ENCODE measurements around the gene ETS1. TPM values are rescaled to one million over a fixed set of nuclear protein-coding genes. Genes with fewer than 3 reads are reported as not detected.

The ETS1 gene
- polyA plus RNA-seq, 1 donor from 2014 or later, result 192 TPM

DNA sequence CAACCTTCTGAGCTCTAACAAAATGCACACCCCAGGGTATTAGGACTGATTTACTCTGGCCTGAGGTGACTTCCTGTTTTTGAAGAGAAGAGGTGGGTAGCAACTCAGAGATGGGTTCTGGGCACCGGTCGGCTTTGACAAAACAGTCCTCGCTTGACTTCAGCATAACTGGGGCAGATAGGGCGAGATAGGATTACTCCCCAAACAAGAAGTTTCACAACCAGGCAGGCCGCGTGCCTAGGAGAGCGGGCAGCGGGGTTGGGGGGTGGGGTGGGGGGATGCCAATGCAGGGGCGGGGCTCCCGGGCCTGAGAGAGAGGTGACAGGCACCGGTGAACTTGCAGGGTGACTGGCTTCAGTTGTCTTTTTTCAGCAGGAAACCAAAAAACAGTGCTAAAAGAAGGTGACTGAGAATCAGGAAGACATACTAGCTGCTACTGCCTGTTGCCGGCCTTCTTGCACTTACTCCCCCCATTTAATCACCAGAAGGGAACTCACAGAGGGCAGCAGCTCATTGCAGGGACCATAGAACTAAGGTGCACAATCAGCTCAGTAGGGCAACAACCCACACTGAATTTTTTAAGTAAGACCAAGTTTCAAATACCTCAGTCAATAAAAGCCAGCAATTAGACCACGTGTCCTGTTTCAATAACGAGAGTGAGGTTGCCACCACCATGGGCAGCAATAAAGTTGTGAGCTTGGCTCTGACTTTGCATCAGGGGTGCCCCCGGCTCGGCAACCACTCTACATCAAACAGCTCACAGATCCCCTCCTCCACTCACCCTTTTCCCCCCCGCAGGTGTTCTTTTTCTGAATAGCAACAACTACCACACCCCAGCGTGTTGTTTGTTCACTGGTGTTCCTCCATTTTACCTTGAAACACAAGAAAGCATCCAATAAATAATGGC, 37.2 kb upstream of the ETS1 start:
- peak overlapping the region; percentile 70 to 81 (median 73) for H3K4me3 Mint-ChIP-seq
- peak overlapping the region; percentile 93 to 98 (median 94) for H3K27ac Mint-ChIP-seq
- peaks cover 80 to 92% (median 83%) of the 10 kb centered on the region in 3 donors for H3K4me1 Mint-ChIP-seq
- no peaks in the 10 kb centered on the region for H3K36me3 Mint-ChIP-seq
- H3K9me3 Mint-ChIP-seq, result no peaks in the 10 kb centered on the region
- H3K27me3 Mint-ChIP-seq, result no peaks in the 10 kb centered on the region

GRCh38 chr11:128623091-128623490, 35.7 kb upstream of the ETS1 start:
- no peaks in the 10 kb centered on the region for H3K36me3 Mint-ChIP-seq
- peaks cover 77 to 83% (median 82%) of the 10 kb centered on the region in 3 donors for H3K4me1 Mint-ChIP-seq
- H3K9me3 Mint-ChIP-seq, result no peaks in the 10 kb centered on the region
- H3K4me3 Mint-ChIP-seq, result peak overlapping the region in 2 of 4 donors; percentile 29 to 34
- H3K27ac Mint-ChIP-seq, result peak overlapping the region in 2 of 3 donors; percentile 87 to 94
- no peaks in the 10 kb centered on the region for H3K27me3 Mint-ChIP-seq

DNA sequence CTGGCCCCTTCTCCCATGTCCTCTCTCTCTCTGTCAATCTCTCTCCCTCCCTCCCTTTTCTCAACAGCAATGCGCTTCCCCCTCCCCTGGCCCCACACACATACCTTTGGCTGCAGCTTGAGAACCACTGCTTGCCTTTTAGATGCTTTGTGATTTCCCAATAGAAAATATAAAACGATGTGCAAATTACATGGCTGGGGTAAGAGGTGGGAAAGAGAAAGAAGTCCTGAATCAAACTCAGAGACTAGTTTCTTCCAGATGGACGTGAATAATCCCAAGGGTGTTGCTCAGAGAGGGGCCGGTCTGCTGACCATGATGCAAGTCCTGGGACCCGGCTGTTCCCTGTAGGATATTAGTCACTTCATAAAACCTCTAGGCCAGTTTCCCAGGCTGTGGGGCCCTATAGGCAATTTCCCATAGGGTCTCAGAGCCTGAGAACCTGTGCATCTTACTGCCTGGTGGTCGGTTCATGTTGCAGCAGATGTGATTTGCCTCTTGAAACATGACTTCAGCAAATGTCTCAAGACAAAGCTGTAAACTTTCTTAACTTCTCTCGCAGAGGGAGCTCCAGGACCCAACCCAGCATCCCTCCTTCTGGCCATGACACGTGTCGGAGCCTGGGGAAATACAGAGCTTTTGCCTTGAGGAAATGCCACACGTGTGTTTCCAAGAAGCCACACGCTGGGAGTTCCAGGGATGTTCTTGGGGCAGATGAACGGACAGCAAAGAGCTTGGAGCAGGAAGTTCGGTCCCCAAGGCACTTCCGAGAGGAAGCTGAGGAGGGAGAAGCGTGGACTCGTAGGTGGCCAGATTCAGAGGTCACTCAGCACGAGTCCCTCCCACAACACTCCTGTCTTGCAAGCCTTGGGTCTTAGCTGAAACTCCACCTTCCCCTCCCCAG, 34.5 kb upstream of the ETS1 start:
- Mint-ChIP-seq H3K36me3 (no peaks in the 10 kb centered on the region), H3K9me3 (no peaks in the 10 kb centered on the region), H3K27ac (peak overlapping the region in 1 of 3 donors; percentile 94), H3K4me1 (peaks cover 70 to 84% (median 79%) of the 10 kb centered on the region in 3 donors), H3K27me3 (no peaks in the 10 kb centered on the region), H3K4me3 (no peak overlapping the region)

- Mint-ChIP-seq H3K9me3 (no peaks in the 10 kb centered on the region), H3K27me3 (no peaks in the 10 kb centered on the region), H3K4me3 (peak overlapping the region in 3 of 4 donors; percentile 4 to 84 (median 77)), H3K4me1 (peaks cover 58 to 76% (median 70%) of the 10 kb centered on the region in 3 donors), H3K27ac (peak overlapping the region; percentile 65 to 87 (median 76)), H3K36me3 (no peaks in the 10 kb centered on the region)
Observed at GRCh38 chr11:128620309-128621100, 33.1 kb upstream of the ETS1 start.

DNA sequence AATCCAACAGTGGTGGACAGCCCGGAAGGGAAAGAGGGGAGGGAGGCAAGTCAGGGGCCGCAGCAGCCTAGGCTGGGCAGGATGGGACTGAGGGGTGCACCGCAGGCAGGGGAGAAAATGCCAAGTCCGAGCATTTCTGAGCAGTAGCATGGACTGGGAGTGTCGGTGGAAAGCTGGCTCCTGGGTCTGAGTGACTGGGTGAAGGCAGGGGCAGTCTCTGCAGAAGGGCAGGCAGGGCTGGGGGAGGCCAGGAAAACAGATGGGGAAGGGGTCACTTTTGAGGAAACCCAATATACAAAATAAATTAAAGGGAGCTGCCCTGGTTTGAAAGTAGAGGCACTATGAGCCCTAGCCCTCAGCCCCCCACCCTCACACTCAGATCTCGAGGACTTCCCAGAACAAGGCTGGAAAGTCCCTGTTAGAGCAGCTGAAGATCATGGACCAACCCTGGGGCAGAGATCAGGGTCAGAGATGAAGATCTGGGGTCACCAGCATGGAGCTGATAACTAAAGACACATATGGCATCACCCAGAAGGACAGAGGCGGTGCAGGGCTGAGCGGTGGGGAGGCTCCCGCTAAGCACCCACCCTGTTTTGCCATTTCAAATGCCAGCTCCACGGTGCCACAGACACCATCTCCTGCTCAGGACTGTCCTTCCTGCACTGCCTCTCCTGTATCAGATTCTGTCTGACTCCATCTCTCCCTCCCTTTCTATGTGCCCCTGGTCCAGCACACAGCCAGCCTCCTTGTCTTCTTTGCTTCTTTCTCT, 32.4 kb upstream of the ETS1 start:
- Mint-ChIP-seq H3K4me3 (peak overlapping the region in 3 of 4 donors; percentile 4 to 77 (median 65)), H3K27me3 (no peaks in the 10 kb centered on the region), H3K9me3 (peaks cover 0 to 1% (median 0%) of the 10 kb centered on the region in 3 donors), H3K4me1 (peaks cover 55 to 68% (median 66%) of the 10 kb centered on the region in 3 donors), H3K27ac (peak overlapping the region; percentile 65 to 77 (median 76)), H3K36me3 (no peaks in the 10 kb centered on the region)

- no peaks in the 10 kb centered on the region for H3K27me3 Mint-ChIP-seq
- peak overlapping the region in 2 of 3 donors; percentile 16 to 77 for H3K27ac Mint-ChIP-seq
- H3K9me3 Mint-ChIP-seq, result peaks cover 0 to 1% (median 0%) of the 10 kb centered on the region in 3 donors
- H3K4me3 Mint-ChIP-seq, result no peak overlapping the region
- H3K4me1 Mint-ChIP-seq, result peaks cover 55 to 67% (median 65%) of the 10 kb centered on the region in 3 donors
- no peaks in the 10 kb centered on the region for H3K36me3 Mint-ChIP-seq
Observed at GRCh38 chr11:128619007-128619406, 31.6 kb upstream of the ETS1 start.

GRCh38 chr11:128618603-128619002, 31.2 kb upstream of the ETS1 start:
- Mint-ChIP-seq H3K4me1 (peaks cover 55 to 67% (median 64%) of the 10 kb centered on the region in 3 donors), H3K4me3 (peak overlapping the region in 2 of 4 donors; percentile 6 to 41), H3K27me3 (no peaks in the 10 kb centered on the region), H3K36me3 (no peaks in the 10 kb centered on the region), H3K9me3 (peaks cover 0 to 1% (median 0%) of the 10 kb centered on the region in 3 donors), H3K27ac (peak overlapping the region in 2 of 3 donors; percentile 51 to 75)

DNA sequence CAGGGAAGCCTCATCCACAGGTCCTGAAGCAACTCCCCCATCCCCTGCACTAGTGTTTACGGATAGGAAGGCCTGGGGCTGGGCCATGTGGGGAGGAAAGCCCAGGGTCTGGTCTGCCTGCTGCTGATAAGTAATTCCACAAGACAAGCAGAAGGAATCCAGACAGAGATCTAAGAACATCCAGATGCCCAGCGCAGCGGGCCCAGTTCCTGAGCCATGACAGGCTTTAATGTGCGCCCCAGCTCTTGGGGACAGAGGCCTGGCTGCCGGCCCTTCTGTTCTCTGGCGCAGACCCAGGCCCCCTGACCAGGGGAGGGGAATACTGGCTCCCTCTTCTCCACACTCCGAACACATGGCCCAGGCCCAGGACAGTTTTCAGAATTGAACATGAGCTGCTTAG, 28.8 kb upstream of the ETS1 start:
- Mint-ChIP-seq H3K27me3 (no peaks in the 10 kb centered on the region), H3K36me3 (no peaks in the 10 kb centered on the region), H3K27ac (no peak overlapping the region), H3K4me1 (peaks cover 52 to 65% (median 54%) of the 10 kb centered on the region in 3 donors), H3K9me3 (peaks cover 0 to 1% (median 0%) of the 10 kb centered on the region in 3 donors), H3K4me3 (no peak overlapping the region)

- Mint-ChIP-seq H3K27me3 (no peaks in the 10 kb centered on the region), H3K27ac (peak overlapping the region in 1 of 3 donors; percentile 84), H3K36me3 (no peaks in the 10 kb centered on the region), H3K9me3 (peaks cover 0 to 1% (median 0%) of the 10 kb centered on the region in 3 donors), H3K4me3 (peak overlapping the region in 1 of 4 donors; percentile 73), H3K4me1 (peaks cover 53 to 65% (median 54%) of the 10 kb centered on the region in 3 donors)
Observed at GRCh38 chr11:128615612-128616011, 28.3 kb upstream of the ETS1 start.

DNA sequence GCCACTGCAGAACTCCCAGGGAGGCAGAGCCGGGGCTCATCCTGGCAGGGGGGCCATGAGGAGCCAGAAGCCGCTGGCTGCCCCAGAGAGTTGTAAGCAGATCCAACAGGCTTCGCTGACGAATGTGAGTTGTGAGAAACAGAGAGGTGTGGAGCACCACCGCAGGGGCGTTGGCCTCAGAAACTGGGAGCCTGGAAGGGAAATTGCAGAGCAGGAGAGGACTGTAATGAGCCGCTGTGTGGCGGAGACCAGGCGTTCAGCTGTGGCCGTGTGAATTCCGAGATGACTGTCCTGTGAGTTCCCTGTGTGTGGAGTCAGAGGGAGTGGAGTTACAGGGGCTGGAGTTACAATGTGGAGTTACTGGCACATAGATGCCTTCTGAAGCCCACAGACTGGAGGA, 27.7 kb upstream of the ETS1 start:
- H3K9me3 Mint-ChIP-seq, result peaks cover 0 to 1% (median 0%) of the 10 kb centered on the region in 3 donors
- H3K4me3 Mint-ChIP-seq, result peak overlapping the region in 1 of 4 donors; percentile 73
- no peaks in the 10 kb centered on the region for H3K27me3 Mint-ChIP-seq
- H3K4me1 Mint-ChIP-seq, result peaks cover 51 to 64% (median 52%) of the 10 kb centered on the region in 3 donors
- peak overlapping the region in 2 of 3 donors; percentile 74 to 84 for H3K27ac Mint-ChIP-seq
- H3K36me3 Mint-ChIP-seq, result no peaks in the 10 kb centered on the region

GRCh38 chr11:128614026-128614425, 26.7 kb upstream of the ETS1 start:
- Mint-ChIP-seq H3K27me3 (no peaks in the 10 kb centered on the region), H3K36me3 (no peaks in the 10 kb centered on the region), H3K27ac (peak overlapping the region in 2 of 3 donors; percentile 21 to 30), H3K9me3 (peaks cover 0 to 1% (median 0%) of the 10 kb centered on the region in 3 donors), H3K4me1 (peaks cover 51 to 63% (median 55%) of the 10 kb centered on the region in 3 donors), H3K4me3 (peak overlapping the region in 3 of 4 donors; percentile 16 to 80 (median 29))

DNA sequence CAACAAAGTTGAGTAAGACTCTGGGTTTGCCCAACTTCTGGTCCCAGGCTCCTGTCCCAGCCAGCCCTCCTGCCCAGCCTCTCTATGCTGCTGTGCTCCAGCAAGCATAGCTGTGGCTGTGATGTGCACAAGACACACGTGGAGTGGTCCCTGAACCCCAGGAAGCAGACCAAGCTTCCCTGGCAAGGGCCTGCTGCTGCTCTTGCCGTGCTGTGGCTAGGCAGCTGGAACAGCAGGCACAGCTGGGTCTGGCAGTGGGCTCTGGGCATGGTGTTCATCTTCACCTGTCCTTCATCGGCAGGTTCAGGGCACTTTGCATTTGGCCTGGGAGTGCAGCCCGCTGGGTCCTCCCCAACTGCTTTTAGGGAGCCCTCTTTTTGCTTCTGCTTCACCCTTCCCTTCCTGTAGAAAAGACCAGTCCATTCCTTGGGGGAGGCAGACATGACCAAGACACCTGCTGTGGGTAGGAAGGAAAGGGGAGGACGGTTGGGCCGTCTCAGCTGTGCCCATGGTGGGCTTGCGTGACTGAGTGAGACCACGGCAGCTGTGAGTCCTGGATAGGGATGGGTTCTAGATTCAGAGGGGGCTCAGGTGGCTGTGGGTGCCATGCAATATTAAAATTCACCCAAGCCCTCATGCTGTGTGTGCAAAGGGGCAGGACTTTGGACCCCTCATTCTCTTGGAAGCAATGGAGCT, 26.1 kb upstream of the ETS1 start:
- Mint-ChIP-seq H3K4me1 (peaks cover 51 to 68% (median 55%) of the 10 kb centered on the region in 3 donors), H3K27ac (peak overlapping the region; percentile 21 to 53 (median 45)), H3K9me3 (peaks cover 0 to 1% (median 0%) of the 10 kb centered on the region in 3 donors), H3K36me3 (no peaks in the 10 kb centered on the region), H3K27me3 (no peaks in the 10 kb centered on the region), H3K4me3 (peak overlapping the region in 3 of 4 donors; percentile 15 to 80 (median 56))
